ENCODE measurements around the gene POU3F4.
A peak's percentile ranks its signal among the peaks of the same experiment; 100 is the strongest.

The POU3F4 gene

GRCh38 chrX:83508006-83508405 is at the start of gene POU3F4:
Gene POU3F4, plus strand, starts transcription at chrX:83508290. Its CDS starts 35 bp downstream, at chrX:83508325.
- no peak for DNase-seq

DNA sequence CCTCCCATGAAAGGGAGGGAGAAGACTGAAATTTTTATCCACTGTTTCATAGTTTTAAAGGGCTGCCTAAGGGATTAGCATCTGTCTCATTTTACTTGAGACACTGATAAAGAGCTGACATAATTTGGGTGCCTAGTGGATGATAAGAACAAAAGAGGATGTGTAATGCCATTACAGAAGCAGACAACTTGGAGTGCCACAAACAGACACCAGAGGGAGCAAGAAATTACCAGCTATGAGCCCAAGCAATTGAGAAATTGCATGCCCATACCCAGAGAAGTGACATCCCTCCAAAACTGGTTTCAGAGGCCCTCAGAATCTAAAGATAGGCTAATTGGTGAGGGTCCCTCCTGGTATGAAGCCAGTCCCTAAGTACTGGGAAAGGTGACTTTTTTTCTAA is 38.5 kb upstream of the POU3F4 start:
- DNase-seq: peak; percentile 1 to 24

DNA sequence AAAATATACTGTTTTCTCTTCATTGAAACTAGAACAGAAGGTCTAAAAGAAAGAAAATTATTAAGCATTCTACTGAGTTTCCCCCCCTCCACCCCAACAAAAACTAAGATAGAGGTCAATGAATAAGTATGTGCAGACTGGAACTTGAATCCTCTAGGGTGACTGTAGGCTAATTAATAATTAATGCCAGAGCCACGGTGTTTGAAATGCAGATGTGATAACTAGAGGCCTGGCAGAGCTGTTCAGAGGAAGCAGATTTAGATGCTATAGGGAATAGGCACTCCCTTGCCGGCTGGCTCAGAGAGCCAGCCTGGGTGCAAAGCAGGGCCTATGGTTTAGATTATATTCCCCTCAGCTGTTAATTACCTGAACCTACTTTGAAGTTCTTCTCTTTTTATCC is 12.2 kb upstream of the POU3F4 start:
- DNase-seq: no peak

- no peak for DNase-seq
Observed at GRCh38 chrX:83501003-83501402, 7.1 kb upstream of the POU3F4 start.

DNA sequence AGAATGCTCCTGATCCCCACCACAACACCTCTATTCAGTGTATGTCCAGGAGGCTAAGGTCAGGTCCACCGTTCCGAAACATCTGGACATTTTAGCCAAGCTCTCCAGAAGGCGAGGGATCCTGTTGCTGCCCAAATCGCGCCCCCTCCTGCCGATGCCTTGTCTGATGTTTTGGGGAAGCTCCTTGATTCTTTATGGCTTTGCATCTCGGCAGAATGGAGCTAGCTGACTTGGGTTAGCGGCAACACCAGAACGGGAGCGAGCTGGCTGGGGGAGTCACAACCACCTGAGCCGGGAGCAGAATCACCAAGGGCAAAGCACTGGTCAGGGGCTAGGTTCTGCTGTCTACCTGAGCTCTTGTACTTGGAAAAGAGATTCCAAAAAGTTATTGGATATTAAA is 6.6 kb upstream of the POU3F4 start:
- DNase-seq: no peak

DNA sequence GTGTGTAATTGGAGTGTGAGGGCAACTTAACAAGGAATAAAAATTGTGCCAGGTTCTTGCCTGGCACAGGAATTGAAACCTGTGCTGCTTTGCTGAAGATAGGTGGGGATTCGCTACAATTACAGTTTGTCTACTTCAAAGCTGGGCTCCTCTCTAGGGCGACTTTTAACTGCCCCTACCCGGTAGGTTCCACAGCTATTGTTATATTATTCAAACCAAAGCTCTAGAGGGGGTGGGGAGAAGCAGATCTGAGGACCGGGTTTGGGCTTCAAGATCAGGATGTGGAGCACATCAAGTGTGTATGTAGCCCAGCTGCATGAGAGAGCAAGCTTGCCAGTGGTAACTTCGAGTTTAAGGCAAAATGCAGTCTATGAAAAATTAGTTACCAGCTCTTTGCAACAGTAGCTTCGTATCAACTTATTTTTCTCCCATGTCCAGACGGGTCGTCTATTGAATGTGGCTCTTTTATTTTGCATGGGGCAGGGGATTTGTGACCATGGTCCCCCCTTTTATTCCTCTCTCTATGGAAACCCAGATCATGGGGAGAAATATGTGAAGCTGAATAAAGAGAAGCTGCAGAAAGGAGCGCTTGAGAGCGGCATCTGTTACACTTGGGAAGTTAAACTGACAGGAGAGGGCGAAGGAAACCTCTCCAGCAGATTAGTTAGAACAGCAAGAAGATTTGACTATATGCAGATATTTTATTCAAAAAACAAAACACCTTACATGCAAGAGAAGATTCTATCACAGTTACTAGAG is 3.2 kb upstream of the POU3F4 start:
- DNase-seq: no peak

DNA sequence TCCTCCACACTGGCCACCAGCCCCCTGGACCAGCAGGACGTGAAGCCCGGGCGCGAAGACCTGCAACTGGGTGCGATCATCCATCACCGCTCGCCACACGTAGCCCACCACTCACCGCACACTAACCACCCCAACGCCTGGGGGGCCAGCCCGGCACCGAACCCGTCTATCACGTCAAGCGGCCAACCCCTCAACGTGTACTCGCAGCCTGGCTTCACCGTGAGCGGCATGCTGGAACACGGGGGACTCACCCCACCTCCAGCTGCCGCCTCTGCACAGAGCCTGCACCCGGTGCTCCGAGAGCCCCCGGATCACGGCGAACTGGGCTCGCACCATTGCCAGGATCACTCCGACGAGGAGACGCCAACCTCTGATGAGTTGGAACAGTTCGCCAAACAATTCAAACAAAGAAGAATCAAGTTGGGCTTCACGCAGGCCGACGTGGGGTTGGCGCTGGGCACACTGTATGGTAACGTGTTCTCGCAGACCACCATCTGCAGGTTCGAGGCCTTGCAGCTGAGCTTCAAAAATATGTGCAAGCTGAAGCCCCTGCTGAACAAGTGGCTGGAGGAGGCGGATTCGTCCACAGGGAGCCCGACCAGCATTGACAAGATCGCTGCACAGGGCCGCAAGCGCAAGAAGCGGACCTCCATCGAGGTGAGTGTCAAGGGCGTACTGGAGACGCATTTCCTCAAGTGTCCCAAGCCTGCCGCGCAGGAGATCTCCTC is 600 bp downstream of the POU3F4 start:
- no peak for DNase-seq

DNA sequence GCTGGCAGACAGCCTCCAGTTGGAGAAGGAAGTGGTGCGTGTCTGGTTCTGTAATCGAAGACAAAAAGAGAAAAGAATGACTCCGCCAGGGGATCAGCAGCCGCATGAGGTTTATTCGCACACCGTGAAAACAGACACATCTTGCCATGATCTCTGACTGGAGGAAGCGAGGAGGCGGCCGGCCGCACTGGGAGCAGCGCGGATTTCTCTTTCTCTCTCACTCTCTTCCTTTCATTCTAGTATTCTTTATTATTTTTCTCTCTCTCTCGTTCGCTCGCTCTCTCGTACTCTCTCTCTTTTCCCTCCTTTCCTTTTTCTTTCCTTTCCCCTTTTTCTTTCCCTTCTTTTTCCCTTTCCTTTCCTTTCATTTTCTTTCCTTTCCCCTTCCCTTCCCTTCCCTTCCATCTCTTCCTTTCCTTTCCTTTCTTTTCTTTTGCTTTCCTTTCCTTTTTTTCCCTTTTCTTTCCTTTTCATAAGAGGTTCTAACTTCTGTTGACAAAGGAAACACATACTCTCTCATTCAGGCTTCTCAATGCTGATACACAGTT is 1.2 kb downstream of the POU3F4 start:
- DNase-seq: no peak

DNA sequence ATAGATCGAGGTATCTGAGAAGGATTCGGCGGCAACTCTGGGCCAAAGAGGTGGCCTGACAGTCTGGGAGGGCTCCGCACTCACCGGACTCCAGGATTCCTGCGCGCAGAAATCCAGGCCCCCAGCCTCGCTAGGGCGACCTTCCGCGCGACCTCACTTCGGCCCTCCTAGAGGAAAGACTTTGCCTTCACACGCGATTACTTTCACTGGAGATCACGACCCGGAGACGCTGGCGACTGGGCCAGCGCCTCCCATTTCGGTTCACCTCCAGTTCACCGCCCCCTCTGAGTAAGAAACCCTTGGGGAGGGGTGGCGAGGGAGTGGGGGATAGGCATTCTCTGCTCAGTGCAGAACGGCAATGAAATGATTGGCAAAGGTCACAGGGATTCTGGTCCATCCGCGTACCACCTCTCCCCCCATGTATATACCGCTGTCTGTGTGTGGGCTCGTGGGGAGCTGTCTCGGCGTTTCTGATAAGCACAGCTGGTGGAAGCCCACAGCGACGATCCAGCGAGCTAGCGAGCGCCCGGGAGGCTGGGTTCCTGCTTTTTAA is 2.5 kb downstream of the POU3F4 start:
- no peak for DNase-seq

DNA sequence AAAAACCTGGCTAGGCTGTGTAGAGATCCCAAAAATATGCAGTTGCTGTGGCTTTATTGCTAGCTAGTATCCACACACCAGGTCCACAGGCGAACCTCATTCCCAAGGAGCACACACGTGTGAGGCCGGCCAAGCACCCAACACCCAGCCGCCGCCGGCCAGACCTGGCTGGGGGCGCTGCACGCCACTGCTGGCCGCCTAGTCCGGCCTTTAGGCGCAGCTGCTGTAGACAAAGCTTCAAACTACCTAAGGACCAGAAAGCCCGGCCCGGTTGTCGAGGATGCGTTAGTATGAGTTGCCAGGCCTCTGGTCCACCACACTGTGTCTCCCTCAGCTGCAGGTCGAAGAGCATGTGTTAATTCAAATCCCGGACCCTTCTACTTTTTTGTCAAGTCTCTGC is 3.1 kb downstream of the POU3F4 start:
- no peak for DNase-seq

- no peak for DNase-seq
Observed at GRCh38 chrX:83512111-83512510, 4.0 kb downstream of the POU3F4 start.

- DNase-seq: no peak
Observed at GRCh38 chrX:83516597-83516996, 8.5 kb downstream of the POU3F4 start.

GRCh38 chrX:83521905-83522304 is 13.8 kb downstream of the POU3F4 start:
- no peak for DNase-seq

DNA sequence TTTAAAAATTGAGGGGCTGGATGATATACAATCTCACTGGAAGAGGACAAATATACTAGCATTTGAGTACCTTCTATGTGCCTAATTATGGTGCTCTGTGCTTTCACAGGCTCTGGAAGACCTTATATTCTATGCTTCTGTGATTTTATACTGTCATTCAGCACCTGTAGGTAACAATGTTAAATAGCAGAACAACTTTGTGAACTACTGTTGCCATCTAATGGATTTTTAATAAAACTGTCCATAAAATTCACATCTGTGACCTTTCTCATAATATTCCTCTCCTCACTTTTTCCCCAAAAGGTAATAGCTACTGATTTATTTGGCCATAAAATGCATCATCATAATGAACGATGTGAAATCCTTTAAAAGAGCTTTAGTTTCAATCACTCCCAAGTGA is 21.9 kb downstream of the POU3F4 start:
- DNase-seq: no peak

DNA sequence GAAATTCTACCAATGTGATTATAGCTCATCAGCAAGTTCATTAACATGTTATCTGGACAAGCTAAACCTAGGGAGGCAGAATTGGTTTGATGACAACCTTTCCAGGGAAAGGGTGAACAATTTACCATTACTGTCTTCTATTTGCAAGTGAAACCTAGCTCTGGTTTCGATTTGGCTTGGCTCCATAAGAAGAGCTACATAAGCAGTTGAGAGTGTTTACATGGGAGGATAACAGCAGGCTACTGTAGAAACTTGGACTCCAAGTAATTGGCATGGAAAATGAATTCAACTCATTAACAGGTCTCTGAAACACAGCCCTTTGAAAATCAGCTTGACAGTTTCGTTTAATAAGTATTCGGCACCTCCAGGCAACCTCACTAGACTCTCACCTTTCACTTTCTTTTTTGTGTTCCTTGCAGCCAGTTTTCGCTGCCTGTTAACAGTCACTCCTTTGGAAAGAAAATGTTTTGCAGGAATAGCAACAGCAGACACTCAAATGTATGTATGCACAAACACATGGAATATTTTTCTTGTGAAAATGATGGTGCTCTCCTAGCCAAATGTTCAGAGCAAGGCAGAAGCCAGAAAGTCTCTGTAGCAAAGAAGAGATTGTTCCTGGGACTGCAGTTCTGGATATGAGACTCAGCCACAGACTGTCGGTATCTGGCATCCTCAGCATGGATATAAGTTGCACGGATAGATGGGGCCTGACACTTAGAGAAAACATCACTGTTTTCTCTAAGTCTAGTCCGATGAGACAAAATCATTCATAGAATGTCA is 27.5 kb downstream of the POU3F4 start:
- DNase-seq: no peak
